T47D (cell line): ENCODE data around the gene GZMM.
A peak's percentile ranks its signal among the peaks of the same experiment; 100 is the strongest.
"Not testable (repeated sequence)": the region's sequence is repeated elsewhere in the genome, so short reads cannot be mapped to it uniquely, and the experiment has no call there.

Experiments used
- DNase-seq, 2 experiments: peaks; one replicate each; pipeline versions ENCODE4 v3.0.0 to v3.0.0-alpha.2; 2011 to 2012; ENCODE audit warnings: low read depth in 1 of 2, low spot score in 1 of 2
- JUND ChIP-seq: IDR thresholded peaks from 2 replicates; pipeline ENCODE4 v1.6.1; 2012; ENCODE audit warnings: low read depth
- in situ Hi-C: cut with HindIII; loops from 2 replicates; pipeline ENCODE4 v1.10.0; 2016; ENCODE audit warnings: low sequenced_read_pairs, low pct_unique_long_range_greater_than_20kb

Gene GZMM

DNA sequence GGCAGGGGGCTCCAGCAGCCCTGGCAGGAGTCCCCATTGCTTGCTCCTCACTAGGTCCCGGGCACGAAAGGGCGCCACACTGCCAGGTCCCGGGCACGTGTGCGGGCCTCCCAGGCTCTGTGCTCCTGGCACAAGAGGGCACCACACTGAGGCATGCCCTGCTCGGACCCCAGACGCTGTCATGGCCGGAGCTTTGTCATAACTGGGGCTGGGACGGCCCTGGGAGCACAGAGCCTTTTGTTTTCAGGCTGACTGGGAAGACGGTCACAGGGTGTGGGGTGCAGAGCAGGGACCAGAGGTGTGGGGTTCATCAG is 35.9 kb downstream of the GZMM start:
- no peak for TF ChIP-seq JUND
- in situ Hi-C loops, result no loop called here
- no peak for DNase-seq

DNA sequence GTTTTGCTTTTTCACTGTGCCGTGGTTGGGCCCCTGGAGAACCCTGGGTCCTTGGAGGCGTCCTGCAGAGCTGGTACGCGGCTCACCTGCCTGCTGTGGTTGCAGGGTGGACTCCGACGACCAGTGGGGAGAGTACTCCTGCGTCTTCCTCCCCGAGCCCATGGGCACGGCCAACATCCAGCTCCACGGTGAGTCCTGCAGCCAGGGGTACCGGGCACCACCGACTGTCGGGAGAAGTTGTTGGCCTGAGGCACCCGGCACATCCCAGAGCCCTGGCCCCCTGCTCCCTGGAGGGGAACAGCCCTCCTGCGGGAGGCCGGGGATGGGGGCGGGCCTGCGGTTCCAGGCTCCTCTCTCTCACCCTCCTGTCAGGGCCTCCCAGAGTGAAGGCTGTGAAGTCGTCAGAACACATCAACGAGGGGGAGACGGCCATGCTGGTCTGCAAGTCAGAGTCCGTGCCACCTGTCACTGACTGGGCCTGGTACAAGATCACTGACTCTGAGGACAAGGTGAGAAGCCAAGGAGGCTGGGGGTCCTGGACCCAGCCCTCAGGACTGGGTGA is 36.5 kb downstream of the GZMM start:
- in situ Hi-C loops, result no loop called here
- no peak for TF ChIP-seq JUND
- no peak for DNase-seq

DNA sequence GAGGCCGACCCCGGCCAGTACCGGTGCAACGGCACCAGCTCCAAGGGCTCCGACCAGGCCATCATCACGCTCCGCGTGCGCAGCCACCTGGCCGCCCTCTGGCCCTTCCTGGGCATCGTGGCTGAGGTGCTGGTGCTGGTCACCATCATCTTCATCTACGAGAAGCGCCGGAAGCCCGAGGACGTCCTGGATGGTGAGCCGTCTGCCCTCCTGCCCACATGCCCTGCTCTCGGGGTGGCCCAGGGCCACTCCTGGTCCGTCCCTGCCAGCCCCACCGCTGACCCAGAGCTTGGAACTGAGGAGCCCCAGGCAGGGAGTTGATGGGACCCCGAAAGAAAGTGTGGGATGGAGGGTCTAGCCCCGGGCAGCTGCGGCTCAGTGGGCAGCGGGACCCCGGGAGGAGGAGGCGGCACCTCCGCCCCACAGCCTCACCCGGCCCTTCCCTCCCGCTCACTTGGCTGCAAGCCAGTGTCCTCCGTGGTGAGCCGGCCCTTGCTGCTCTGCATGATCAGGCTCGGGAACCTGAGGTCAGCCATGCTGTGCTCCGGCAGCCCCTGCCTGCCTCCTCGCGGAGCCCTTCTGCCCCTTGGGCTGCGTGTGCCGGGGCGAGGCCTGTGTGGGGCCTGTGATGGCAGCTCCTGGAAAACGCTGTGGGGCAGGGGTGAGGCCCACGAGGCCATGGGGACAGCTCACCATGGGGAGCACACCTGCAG is 37.7 kb downstream of the GZMM start:
- in situ Hi-C loops, result no loop called here
- no peak for DNase-seq
- TF ChIP-seq JUND, result no peak

DNA sequence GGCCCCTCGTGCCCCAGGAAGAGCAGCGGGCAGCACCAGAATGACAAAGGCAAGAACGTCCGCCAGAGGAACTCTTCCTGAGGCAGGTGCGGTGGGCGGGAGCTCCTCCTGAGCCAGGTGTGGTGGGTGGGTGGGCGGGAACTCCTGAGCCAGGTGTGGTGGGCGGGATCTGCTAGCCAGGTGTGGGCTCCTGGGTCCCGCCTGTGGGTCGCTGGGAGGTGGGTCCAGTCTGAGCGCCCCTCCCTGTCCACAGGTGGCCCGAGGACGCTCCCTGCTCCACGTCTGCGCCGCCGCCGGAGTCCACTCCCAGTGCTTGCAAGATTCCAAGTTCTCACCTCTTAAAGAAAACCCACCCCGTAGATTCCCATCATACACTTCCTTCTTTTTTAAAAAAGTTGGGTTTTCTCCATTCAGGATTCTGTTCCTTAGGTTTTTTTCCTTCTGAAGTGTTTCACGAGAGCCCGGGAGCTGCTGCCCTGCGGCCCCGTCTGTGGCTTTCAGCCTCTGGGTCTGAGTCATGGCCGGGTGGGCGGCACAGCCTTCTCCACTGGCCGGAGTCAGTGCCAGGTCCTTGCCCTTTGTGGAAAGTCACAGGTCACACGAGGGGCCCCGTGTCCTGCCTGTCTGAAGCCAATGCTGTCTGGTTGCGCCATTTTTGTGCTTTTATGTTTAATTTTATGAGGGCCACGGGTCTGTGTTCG is 38.8 kb downstream of the GZMM start:
- in situ Hi-C loops, result no loop called here
- TF ChIP-seq JUND, result no peak
- no peak for DNase-seq

DNA sequence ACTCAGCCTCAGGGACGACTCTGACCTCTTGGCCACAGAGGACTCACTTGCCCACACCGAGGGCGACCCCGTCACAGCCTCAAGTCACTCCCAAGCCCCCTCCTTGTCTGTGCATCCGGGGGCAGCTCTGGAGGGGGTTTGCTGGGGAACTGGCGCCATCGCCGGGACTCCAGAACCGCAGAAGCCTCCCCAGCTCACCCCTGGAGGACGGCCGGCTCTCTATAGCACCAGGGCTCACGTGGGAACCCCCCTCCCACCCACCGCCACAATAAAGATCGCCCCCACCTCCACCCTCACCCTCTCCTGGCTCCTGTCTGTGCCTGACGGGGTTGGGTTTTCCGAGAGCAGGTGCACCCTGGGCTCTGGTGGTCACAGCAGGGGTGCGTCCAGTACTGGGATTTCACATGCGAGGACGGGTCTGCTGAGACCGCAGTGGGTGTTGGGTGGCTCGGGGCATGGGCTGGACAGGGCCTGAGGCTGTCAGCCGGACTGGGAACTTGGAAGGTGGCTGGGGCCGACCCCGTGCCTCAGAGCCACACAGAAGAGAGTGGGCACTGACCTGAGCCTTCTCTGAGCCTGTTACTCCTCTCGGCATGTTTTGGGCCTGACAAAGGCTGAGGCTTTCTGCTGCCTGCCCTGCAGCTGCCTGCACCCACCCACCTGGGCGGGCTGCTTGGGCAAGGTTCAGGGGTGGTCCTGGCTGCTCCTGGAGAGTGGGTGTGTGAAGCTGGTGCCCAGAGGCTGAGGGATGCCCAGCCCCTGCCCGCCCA is 39.5 kb downstream of the GZMM start:
- TF ChIP-seq JUND, result no peak
- DNase-seq, result no peak
- in situ Hi-C loops, result no loop called here

DNA sequence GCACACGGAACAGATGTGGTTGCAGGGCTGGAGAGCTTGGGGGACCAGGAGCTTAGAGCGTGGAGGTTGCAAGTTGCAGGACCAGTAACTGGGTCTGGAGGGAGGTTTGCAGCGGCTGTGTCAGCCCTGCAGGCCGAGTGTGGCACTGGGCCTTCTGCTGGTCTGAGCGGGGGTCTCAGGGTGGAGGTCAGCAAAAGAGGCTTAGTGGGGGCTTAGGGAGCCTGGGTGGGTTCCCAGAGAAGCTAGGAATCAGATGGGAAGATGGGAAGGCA is 40.1 kb downstream of the GZMM start:
- DNase-seq, result no peak
- in situ Hi-C loops, result no loop called here
- no peak for TF ChIP-seq JUND

DNA sequence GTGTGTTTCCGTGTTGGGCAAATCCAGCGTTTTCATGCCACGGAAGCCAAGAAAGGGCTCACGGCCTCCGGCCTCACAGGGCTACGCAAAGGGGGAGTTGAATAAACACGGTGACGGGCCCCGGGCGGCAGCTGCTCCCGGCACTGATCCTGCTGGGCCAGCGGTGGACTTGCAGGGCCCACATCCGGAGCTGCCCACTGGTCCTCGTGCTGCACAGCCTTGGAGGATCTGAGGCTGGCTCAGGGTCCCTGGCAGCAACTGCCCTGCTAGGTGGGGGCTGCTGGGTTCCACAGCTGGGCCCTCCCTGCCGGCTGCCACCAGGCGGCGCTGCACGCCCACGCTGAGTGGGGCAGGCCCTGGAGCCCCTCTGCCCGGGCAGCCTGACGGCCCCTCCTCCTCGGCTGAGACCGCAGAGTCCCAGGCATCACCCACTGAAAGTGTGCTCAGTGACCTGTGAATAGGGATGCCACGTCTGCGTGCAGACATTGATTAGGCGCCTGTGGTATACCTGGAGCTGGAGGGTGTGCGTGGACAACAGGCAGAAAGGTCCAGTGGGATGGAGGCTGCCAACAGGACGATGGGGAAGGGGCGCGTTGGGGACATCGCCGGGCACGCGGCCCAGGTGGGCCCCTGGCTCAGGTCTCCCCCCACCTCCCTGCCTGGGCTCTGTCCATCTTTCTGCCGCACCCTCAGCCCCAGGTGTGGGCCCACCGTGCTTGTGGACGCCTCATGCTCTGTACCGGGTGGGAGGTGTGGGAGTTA is 40.6 kb downstream of the GZMM start:
- in situ Hi-C loops, result no loop called here
- DNase-seq, result peak in 1 of 2 experiments; percentile 40
- no peak for TF ChIP-seq JUND

DNA sequence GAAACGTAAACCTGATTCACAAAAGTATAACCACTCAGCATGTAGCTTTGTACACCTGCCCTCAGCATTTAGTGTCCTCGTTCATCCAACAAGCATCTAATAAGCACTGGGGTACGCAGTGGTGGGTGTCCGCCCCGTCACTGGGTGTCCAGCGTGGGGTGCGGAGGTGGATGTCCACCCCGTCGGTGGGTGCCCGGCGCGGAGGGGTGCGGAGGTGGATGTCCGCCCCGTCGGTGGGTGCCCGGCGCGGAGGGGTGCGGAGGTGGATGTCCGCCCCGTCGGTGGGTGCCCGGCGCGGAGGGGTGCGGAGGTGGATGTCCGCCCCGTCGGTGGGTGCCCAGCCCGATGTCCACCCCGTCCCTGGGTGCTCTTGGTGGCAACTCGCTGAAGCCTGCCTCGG is 41.3 kb downstream of the GZMM start:
- in situ Hi-C loops, DNase-seq: not testable (repeated sequence)

DNA sequence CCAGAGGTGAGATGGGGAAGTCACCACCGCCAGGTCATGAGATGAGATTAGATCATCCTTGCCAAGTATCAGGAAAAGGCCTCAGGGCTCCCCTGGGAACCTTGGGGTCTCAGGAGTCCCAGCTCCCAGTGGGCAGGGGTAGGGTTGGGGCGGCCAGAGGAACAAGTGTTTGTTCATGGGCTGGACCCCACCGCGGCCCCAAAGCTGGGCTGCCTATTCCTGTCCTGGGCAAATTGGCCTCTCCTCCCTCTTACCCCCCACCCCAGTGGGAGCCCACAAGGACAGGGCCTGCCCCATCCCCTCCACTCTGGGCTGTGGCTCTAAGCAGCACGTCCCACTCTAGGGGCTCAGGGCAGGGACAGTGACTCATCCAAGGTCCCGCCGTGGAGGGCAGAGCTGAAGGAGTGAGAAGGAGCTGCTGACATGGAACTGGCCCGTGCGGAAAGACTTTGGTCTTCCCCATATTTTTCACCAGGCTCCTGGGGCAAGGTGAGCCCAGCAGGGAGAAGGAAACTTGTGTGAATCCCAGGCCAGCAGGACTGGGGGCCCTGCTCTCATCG is 41.8 kb downstream of the GZMM start:
- in situ Hi-C loops, result no loop called here
- DNase-seq, result no peak
- no peak for TF ChIP-seq JUND

DNA sequence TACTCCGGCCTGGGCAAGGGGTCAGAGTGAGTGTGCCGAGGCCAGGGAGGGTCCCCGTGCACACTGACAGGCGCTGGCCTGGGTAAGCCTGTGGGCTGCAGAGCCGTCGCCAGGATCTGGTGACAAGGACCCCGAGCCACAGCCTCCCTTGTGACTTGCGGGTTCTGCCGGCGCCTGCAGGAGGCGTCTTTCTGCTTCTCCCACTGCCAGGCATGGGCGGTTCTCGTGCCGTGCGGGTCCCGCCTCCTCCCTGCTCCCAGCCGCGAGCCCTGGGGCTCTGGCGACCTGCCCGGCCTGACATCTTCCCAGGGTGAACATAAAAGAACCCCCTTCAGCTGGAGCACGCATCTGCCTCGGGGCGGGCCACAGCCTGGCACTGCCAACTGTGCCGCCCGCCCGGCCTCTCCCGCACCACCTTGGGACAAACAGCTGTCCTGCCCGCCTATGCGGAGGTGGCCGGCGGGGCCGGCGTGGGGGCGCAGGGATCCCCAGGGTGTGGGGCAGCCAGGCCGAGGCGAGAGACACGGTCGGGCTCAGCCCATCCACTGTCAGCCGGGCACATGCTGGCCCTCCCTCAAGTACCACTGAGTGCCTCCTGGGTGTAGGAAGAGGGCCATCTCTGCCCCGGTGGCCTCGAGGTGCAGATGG is 44.4 kb downstream of the GZMM start:
- peak; percentile 61 to 86 for DNase-seq
- no peak for TF ChIP-seq JUND
- in situ Hi-C loops, result no loop called here

DNA sequence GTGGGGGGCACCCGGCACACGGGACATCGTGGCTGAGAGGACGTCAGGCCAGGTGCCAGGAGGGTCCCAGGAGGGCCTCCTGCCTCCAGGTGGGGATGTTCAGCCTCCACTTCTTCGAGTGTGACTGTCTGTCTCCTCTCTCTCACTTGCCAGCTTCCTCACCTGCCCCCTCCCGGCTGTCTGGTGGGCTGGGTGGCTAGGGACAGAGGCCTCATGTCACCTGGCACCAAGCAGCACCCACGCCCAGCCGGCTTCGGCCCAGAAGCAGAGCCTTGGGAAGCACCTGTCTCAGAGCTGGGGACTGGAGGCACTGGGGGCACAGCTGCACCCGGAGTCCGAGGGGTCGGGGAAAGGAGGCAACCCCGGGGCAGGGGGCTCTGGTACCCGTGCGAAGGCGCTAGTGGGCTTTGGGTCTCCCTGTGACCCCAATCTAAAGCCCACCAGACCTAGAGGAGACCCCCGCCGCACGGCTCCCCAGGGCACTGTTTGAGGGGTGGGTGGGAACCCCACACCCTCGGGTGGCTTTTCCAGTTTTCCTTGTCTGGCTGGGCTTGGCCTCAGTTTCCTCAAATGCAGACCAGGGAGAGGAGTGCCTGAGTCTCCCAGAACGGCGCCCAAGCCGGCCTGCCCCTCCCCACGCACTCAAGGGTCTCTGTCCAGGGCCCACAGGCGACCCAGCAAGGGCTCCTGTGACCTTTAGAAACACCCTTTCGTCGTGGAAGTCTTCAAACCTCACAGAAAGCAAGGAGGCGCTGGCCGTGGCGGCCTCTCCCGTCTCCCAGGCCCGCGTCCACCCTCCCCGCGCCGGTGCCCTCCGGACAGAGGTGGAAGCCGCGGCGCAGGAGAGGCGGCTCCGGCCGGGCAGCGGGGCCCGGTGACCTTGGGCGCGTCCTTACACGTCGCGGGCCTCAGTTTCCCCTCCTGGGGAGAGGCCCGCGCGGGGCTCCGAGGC is 45.2 kb downstream of the GZMM start:
- peak in 1 of 2 experiments; percentile 42 for DNase-seq

More for the DNA sequence above, 45.2 kb downstream of the GZMM start:
- in situ Hi-C loops, result no loop called here
- TF ChIP-seq JUND, result no peak
